ENCODE data around the gene EPHB3.
A peak's percentile ranks its signal among the peaks of the same experiment; 100 is the strongest.

EPHB3 gene

DNA sequence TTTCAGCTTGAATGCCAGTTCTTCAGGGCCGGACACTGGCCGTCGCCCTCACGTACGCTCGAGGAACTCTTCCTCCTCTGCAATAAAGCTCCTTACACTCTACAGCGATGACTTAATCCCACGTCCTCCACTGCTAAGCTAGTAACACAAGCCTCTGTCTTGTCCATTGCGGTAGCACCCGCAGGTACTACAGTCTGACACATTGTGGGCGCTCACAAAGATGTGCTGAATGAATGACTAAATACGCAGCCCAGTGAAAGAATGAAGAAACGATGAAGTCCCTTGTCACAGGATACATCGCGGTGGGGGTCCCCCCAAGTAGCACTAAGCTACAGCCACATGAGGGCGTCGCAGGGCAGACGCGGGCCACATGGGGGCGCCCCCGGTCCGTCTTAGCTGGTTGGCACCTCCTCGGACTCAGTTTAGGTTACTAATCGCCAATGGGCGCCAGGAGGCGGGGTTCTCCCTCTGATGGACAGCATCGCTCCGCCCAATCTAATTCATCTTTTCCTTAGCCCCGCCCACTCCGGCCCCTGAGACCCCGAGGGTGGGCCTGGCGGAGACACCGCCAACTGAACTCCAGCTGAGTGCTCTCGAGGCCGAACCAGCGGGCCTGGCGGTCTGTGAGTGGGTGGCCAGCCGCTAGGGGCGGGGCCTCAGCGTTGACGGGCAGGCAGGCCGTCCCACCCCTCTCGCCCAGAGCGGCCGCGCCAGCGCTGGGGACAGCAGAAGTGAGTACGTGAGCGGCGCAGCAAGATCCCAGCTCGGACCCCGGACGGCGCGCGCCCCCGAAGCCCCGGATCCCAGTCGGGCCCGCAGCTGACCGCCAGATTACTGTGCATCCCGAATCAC lies at the start of gene EPHB3:
Gene EPHB3 (plus strand): TSS at position 725 of the 852 bp plus-strand sequence. CDS start 451 bp downstream, outside the sequence.
- DNase-seq, result peak; percentile 100

DNA sequence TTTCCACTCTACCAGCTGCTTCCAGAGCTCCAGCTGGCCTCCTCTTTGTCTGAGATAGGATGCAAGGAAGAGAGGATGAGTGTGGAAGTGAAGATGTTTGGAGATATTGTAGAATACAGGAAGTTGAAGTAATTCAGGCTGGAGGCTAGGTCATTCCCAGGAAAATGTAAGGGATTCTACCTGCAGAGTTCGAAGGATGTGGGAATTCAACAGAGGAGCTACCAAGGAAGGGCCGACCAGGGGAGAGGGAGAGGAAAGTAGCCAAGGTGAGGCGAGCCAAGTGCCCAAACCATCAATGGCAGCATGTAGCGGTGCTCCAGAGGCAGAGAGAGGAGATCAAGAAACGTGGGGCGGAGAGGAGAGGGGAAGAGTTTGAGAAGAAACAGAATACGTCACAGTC lies 49.0 kb upstream of the EPHB3 start:
- no peak for DNase-seq

DNA sequence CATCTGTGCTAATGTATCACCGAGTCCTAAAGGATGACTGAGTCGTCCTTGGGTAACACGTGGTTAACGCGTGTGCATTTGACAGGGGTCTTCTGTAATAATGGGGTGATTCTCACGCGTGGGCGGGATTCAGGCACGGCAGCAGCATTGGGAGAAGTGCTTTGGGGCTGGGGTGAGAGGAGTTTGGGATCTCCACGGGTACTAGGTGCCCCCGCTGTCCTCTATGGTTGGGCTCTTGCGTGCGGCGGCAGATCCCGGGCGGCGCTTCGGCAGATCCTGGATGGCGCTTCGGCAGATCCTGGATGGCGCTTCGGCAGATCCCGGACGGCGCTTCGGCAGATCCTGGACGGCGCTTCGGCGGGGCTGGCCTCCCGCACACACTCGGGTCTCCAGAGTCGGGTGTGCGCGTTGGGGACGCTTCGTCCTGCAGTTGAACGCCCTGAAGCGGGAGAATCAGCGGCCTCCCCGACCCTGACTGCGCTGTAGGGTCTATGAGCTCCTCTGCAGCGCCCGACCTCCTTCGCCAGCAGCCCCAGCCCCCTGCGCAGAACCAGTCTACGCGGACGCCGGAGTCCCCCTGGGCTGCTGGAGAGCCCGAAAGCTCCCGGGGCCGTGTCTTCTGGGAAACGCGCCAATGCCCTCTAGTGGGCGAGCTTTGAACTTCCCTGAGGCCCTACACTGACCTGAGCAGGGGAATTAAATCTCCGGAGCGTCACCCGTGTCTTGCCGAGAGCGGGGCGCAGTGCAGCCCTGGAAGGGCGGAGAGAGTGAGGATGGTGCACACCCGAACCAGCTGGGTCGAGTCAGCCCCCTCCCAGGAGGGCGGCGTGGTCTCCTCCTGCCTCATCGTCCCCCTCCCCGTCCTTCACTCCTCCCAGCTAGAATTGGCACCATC lies 48.1 kb upstream of the EPHB3 start:
- peak; percentile 87 for DNase-seq

DNA sequence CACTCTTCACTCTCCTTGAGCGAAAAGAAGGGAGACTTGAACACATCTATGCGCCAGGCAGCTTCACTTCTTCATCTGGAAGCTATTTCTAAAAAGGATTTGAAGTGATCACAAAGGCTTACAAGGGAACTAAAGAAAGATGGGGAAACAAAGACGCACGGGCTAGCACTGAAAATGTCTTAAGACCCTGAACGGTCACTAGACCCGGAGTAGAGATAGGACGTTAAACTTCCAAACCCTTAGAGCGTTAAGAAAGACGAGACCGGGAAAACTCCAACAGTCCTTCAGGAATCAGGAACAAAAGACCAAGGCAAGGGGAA lies 47.5 kb upstream of the EPHB3 start:
- no peak for DNase-seq

DNA sequence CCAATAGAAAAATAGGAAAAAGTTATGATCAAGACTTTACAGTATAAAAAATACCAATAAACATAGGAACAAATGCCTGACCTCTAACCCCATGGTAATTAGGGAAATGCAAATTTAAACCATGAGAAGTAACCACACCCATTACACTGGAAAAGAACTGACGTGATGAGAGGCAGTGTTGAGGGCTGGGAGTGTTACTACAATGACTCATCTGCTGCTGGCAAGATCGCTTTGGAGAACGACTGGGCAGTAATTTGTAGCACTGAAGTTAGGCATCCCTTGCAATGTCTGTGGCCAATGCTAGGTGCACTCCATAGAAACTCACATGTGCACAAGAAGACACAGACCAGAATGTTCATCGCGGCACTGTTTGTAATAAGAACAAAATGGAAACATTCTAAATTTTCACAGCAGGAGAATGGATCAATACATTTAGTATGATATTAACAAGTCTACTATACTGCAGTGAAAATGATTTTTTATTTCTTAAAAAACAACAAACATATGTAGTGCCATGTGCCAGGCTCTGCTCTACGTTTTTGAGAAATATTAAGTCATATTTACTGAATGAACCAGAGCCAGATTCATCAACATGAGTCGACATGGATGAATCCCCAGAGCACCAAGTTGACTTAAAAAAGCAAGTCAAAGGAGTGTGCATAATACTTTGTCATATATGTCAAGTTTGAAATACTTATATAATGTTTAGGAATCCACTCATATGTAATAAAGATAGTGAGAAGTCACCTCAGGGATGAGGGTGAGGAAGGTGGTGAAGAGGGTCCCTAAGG lies 37.6 kb upstream of the EPHB3 start:
- no peak for DNase-seq

DNA sequence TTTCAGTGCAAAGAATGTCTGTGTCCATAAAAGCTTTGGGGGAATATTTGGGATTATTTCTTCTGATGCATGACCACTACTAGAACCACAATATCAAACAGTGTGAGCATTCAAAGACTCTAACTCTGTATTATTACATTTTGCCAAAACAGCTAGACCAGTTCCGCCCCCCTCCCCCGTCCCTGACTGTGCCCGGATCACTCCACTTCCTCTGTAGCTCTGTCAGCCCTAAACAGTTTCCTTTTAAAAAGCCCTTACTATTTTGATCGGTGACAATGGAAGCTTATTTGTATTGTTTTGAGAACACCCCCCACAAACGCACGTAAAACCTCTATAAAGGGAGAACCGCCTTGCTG lies 36.6 kb upstream of the EPHB3 start:
- DNase-seq, result peak; percentile 64

DNA sequence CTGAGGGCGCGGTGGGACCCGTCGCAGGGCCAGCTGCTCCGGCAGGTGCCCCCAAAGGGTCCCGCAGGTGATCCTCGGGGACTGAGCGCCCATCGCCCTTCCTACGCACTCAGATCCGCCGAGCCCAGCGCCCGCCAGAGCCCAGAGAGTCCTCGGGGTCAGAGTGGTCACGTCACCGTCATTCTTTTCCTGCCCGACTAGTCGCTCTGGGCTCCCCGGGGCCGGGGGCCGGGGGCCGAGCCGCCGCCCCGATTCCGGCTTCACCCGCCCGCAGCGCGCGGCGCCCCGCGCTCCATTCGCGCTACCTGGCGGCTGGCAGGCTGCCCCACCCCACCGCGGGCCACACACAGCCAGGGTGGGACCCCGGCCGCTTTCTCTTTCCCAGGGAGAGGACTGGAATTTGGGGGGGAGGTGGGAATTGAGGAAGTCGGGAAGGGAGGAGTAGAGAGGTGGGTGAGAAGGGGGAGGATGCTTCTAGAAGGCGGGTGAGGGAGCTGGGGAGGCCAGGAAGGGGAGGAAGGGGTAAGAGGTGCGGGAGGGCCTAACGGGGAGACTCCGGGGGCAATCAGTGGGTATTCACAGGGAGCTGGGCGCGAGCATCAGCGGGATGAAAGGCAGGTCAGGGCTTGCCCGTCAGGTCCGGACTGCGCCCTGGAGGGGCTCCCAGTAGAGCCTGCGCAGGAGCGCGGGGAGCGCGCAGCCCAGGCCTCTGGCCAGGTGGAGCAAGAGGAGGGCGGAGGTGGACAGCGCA lies 36.1 kb upstream of the EPHB3 start:
- no peak for DNase-seq

DNA sequence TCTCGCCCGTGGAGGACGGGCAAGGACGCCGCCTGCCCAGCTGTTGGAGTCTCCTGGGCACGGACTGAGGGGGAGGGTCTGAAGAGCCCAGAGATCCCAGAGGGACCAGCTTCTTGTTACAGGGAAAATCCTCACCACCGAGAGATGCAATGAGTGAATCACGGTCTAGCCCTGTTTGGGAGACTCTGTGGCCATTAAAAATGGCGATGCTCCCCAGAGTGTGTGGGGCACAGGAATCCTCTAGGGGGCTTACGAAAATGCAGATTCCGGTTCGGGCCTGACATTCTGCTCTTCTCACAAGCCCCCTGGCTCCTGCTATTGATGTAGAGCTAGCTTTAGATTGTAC lies 35.5 kb upstream of the EPHB3 start:
- DNase-seq, result no peak

DNA sequence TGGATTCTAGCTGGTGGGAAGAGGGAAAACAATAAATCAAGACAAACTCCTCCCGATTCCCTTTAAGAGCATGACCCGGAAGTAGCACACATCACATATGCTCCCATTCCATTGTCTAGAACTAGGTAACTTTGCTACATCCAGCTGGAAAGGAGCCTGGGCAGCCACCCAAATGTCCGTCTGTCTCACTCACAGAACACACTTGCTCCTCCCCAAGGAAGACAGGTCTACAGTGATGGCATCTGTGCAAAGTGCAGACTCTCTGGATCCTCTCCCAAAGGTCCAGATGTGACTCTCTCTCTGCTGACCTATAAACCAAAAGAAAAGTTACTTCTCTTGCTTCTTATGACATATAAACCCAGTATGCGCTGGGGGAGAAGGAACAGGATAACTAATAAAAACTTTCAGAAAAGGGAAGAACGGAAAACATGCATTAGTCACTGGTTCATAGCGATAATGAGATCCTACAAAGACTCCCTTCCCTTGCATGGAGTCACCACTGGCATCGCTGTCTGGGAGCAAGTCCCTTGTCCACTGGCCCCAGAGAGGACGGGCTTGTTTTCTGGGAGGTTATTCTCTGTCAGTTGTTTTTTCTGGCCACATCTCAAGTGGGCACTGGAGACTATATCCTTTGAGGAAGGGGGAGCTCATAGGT lies 29.8 kb upstream of the EPHB3 start:
- no peak for DNase-seq

DNA sequence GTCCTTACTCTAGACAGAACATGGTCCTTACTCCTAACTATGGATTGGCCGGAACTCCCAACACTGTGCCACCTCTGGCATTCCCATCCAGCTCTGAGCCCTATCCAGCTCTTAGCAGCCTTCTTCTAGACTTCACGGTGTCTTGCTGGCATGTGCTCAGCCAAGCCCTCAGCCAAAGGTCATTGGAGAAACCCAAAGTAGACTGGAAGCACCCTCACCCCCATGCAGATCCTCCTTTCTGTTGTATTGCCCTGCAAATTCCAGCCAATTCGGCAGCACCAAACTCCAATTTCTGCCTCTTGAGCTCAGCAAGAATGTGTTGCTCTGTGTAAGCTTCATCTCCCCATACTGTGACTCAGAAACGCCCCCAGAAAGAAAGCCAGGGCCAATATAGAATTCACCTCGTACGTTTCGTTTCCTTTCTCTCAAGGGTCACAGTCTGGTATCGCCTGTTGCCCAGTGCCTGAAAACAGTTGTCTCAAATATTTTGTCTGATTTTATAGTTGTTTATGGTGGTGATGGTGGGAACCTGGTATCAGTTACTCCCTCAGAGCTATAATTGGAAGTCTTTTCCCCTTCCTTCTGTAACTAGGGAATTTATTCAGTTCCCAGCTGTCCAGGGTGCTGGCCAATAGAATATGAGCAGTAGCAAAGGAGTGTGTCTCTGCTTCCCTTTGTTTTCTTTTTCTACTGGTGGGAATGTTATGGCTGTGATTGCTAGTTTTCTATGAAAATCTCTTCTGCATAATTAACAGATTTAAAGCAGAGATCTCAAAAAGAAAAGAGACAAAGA lies 28.4 kb upstream of the EPHB3 start:
- DNase-seq, result no peak

DNA sequence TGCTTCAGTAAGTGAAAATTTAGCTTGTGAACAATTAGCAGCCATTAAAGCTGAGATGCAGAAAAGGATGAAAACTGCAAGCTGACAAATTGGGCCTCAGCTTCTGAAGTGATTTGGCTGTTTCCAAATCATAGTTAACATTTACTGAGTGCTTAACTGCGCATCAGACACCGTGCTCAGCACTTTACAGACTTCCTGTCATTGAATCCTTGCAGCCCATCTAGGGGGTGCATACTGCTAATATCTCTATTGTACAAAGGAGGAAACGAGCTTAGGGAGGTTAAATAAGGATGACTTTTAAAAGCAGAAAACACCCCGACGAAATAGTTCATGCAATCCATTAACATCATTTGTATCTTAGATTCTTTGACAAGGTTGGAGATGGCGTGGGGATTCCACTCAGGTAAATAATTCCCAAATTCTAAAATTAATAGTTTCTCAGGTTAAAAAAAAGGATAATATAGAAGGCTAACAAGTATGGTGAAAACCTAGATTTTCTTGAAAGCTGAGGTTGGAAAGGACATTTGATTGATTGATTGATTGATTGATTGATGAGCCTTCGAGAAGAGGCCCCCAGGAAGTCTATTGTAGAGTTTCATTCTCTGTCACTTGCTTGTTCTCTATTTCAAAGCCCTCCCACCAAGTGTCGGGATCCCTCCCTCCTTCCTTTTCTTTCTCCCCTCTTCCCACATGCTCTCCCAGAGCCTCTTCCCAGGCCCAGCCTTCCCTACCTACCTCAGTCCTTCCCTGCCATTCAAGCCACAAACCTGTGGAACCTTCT lies 23.5 kb upstream of the EPHB3 start:
- DNase-seq, result no peak

DNA sequence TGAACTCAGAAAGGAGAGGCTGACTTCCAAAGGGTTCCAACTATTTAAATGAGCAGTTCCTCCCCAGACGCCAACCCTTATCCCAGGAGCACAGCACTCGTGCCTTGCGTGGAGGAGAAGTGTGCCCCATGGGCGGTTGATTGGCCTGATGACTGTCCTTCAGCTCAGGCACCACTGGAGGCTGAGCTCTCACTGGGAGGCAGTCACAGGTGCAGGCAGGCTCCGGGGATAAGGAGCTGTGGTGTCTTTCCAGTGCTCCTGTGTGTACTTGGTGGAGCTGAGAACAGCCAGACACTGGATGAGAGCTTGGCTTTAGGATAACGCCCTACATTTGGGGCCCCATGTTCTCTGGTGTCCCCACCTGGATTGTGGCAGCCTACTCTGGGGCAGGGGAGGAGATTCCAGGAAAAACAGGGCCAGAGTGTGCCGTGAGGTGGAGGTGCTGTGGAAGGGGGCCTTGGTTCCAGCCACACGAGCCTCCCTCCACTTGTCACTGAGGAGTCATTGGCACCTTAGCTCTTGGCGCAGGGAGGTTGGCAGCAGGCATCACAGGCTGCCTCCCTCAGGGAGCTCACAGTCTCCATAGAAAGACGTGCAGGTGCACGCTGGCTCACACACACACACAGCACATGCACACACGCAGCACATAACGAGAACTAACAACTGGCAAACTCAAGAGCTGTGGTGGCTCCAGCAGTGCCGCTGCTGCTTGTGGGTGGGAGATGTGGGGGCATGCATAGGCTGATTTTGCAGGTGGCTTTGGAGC lies 22.7 kb upstream of the EPHB3 start:
- no peak for DNase-seq

DNA sequence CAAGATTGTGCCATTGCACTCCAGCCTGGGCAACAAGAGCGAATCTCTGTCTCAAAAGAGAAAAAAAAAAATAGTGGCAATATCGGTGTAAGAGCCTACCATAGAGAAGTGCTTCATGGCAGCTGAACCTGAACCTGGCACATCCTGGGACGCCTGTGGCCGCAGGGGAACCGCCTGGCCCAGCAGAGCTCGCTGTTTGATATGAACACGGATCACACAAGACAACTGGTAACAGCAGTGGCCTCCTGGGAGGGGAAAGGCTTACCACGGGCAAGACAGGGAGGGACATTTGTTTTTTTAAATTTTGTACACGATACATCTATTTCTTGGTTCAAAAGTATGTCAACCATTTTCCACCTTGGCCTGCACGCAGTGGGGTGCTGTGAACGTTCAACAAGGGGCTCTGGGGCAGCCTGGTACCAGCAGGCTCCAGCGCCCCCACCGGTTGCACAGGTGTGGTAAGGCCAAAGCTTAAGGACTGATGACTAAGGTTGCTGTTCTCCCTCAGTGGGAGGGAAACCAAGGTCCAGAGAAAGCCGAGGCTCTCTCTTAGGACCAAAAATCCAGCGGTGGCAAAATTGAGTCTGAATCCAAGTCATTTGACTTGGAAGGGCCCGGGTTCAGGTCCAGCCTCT lies 21.7 kb upstream of the EPHB3 start:
- no peak for DNase-seq

DNA sequence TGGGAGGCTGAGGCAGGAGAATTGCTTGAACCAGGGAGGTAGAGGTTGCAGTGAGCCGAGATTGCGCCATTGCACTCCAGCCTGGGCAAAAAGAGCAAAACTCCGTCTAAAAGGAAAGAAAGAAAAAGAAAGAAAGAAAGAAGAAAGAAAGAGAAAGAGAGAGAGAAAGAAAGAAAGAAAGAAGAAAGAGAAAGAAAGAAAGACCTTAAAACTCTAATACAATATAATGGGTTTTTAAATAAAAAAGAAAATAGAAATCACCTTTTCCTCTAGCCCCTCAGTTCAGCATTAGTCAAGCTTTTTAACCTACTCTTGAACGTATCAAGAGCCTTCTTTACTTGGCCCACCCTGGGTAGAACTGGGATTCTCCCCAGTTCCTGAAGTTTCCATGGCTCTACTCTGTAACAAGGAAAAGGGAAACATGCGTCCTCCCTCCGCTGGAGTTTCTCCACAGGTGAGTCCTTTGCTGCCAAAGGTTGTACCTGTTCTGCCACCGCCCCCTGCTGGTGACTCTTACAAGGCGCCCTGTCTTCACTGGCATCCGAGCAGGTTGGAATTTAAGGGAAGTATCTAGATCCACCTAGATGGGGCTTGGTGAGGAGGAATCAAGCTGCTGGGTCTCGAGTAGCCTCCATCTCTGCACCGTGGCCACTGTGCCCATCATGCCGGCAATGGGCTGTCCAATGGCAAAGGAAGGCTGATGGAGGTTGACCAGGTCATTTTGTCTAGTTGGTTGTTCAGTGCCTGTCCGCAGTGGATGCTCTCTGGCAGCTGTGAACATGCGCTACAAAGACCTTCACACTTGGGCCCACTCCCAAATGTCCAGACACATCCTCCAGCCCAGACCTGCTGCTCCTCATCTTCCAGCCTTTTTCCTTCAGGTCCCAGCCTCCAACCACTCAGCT lies 20.6 kb upstream of the EPHB3 start:
- no peak for DNase-seq

DNA sequence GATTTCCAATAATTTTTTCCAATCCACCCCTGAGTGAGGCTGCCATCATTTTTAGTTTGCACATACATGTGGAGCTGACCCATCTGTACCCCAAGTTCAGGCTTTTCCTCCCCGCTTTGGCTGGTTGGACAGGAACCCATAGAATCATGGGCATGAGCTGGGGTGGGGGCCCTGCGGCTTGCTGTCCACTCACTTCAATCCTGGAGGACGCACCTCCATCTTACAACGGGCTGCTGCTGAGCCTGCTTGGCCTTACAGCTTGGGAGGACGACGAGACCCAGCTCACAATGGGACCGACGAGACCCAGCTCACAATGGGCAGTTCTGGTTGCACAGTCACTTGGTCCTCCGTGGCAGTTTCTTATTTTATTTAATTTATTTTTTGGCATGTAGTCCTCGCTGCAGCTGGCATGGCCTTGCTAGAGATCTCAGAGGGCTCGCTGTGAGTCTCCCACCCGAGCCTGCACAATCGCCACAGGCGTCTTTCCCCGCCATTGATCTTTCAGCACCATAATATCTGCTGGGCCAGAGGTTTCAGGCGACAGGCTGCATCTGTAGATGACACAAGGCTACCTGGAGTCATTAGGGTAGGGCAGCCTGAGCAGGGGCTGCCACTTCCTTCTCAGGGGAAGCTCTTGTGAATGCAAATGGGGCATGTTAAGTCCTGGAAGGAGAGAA lies 19.6 kb upstream of the EPHB3 start:
- DNase-seq, result no peak

DNA sequence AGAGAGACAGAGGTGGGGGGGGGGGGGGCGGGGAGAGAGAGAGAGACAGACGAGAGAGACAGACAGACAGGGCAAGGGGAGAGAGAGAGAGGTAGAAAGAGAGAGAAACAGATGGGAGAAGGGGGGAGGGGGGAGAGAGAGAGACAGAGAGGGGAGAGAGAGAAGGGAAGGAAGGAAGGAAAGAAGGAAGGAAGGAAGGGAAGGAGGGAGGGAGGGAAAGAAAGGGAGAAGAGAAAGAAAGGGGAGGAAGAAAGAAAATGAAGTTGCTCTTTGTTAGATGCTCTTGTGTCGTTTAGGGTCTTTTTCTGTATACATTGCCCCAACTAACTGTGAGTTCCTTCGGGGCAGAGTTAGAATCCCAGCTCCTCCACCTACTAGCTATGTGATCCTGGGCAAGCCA lies 19.0 kb upstream of the EPHB3 start:
- no peak for DNase-seq

DNA sequence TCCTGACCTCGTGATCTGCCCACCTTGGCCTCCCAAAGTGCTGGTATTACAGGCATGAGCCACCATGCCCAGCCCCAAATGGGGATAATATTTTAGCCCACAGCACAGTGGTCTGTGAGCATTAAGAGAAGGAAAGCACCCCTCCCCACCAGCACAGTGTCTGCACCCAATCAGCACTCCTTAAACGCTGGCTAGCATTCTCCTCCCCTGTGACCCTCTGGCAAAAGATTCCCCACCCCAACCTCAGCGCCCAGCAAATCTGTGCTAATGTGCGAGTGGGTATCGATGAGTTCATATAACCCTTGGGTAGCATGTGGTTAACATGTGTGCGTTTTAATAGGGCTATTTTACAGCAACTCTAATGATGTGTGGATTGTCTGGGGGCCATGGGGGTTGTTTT lies 18.3 kb upstream of the EPHB3 start:
- DNase-seq, result no peak

Measured in left hindlimb (tissue), 1 donor.